ENCODE measurements around the gene COL5A1. TPM values are rescaled to one million over a fixed set of nuclear protein-coding genes. Genes with fewer than 3 reads are reported as not detected.

The COL5A1 gene
- total RNA-seq, 1 donor from 2014 or later, result 1,552 TPM

DNA sequence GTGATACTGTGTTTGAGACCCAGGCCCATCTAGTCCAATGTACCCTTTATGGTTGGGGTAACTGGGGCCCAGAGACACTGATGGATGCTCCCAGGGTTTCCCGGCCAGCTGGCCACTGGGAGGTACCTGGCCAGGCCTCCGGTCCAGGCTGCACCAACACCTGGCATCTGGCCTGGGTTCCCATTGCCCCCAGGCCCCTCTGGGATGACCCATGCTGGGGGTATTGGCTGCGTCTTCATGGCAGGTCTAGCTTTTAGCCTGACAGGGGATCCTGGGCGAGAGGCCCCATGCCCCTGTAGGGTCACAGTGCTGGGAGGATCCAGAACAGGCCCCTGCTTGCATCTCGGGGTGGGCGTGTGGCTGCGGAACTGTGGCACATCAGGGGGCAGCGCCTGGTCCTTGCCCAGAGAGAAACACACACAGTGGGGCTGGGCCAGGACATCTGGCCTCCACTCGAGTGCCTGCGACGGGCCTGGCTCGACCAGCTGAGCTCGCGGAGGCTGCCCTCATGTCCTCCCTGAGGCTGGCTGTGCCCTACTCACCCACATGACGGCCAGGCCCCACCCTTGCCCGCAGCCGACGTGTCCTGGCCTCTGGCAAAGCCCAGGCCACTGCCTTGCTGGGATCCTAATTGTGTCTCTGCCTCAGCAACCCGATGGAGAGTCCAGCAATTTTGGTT lies 21.5 kb upstream of the COL5A1 start:
- no peak overlapping the region for H3K27ac Mint-ChIP-seq (ENCODE audit: unreplicated experiment)
- no peaks in the 10 kb centered on the region for H3K36me3 Mint-ChIP-seq (ENCODE audit: unreplicated experiment)
- TF ChIP-seq, protein P1, sequence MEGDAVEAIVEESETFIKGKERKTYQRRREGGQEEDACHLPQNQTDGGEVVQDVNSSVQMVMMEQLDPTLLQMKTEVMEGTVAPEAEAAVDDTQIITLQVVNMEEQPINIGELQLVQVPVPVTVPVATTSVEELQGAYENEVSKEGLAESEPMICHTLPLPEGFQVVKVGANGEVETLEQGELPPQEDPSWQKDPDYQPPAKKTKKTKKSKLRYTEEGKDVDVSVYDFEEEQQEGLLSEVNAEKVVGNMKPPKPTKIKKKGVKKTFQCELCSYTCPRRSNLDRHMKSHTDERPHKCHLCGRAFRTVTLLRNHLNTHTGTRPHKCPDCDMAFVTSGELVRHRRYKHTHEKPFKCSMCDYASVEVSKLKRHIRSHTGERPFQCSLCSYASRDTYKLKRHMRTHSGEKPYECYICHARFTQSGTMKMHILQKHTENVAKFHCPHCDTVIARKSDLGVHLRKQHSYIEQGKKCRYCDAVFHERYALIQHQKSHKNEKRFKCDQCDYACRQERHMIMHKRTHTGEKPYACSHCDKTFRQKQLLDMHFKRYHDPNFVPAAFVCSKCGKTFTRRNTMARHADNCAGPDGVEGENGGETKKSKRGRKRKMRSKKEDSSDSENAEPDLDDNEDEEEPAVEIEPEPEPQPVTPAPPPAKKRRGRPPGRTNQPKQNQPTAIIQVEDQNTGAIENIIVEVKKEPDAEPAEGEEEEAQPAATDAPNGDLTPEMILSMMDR (IDR thresholded peaks at IDR 0.05), result no peak
- H3K4me3 Mint-ChIP-seq (ENCODE audit: unreplicated experiment), result no peak overlapping the region
- peaks cover 44% of the 10 kb centered on the region for H3K4me1 Mint-ChIP-seq (ENCODE audit: unreplicated experiment)
- H3K9me3 Mint-ChIP-seq (ENCODE audit: unreplicated experiment), result peaks cover 4% of the 10 kb centered on the region
- peak; percentile 79 for DNase-seq (ENCODE audit: extremely low spot score, unreplicated experiment)
- H3K27me3 Mint-ChIP-seq (ENCODE audit: unreplicated experiment), result no peaks in the 10 kb centered on the region

DNA sequence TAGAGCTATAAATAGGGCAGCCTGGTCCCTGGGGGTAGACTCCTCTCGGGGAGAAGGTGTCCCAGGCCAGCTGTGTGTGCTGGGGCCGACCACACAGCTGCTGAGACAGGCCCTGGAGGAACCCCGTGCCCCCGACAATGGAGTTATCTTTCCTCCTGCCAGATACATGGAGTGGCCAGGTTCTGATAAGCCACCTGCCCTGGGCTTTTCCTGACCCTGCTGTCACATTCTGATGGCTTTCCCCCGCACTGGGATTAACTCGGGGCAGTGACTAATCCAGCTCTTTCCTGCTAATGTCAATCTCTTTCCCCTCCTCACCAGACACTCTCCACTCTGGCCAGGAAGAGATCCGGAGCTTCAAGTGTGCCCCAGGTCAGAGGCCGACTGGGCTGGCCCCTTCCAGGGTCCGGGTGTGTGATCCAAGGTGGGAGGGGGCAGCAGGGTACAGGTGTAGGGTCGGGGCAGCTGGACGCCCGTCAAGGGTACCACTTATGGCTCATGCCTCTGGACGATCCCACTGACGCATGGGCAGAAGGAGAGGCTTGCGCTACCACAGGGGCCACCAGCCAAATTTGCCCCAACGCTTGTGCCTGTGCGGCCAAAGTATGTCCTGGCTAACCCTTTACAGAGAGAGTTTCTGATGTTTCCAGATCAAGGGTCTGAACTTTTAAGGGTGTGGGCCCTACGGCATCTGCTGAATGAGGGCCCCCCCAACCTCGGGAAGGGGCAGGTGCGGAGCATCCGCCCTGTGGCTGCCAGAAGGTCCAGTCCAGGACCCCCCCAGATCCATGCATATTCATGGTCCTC lies 20.6 kb upstream of the COL5A1 start:
- no peaks in the 10 kb centered on the region for H3K9me3 Mint-ChIP-seq (ENCODE audit: unreplicated experiment)
- no peak overlapping the region for H3K27ac Mint-ChIP-seq (ENCODE audit: unreplicated experiment)
- TF ChIP-seq, protein P1 (IDR thresholded peaks at IDR 0.05), result no peak
- H3K27me3 Mint-ChIP-seq (ENCODE audit: unreplicated experiment), result no peaks in the 10 kb centered on the region
- no peak overlapping the region for H3K4me3 Mint-ChIP-seq (ENCODE audit: unreplicated experiment)
- DNase-seq (ENCODE audit: extremely low spot score, unreplicated experiment), result peak; percentile 77
- peaks cover 53% of the 10 kb centered on the region for H3K4me1 Mint-ChIP-seq (ENCODE audit: unreplicated experiment)
- no peaks in the 10 kb centered on the region for H3K36me3 Mint-ChIP-seq (ENCODE audit: unreplicated experiment)

GRCh38 chr9:134621558-134622110 lies 20.0 kb upstream of the COL5A1 start:
- TF ChIP-seq, protein P1 (IDR thresholded peaks at IDR 0.05), result no peak
- Mint-ChIP-seq H3K4me3 (ENCODE audit: unreplicated experiment) (no peak overlapping the region), H3K9me3 (ENCODE audit: unreplicated experiment) (no peaks in the 10 kb centered on the region), H3K4me1 (ENCODE audit: unreplicated experiment) (peaks cover 59% of the 10 kb centered on the region), H3K36me3 (ENCODE audit: unreplicated experiment) (no peaks in the 10 kb centered on the region), H3K27ac (ENCODE audit: unreplicated experiment) (no peak overlapping the region), H3K27me3 (ENCODE audit: unreplicated experiment) (no peaks in the 10 kb centered on the region)
- no peak for DNase-seq (ENCODE audit: extremely low spot score, unreplicated experiment)

GRCh38 chr9:134622896-134623257 lies 18.7 kb upstream of the COL5A1 start:
- no peaks in the 10 kb centered on the region for H3K36me3 Mint-ChIP-seq (ENCODE audit: unreplicated experiment)
- no peak for DNase-seq (ENCODE audit: extremely low spot score, unreplicated experiment)
- H3K27ac Mint-ChIP-seq (ENCODE audit: unreplicated experiment), result peak overlapping the region; percentile 60
- H3K27me3 Mint-ChIP-seq (ENCODE audit: unreplicated experiment), result no peaks in the 10 kb centered on the region
- peaks cover 71% of the 10 kb centered on the region for H3K4me1 Mint-ChIP-seq (ENCODE audit: unreplicated experiment)
- TF ChIP-seq, protein P1 (IDR thresholded peaks at IDR 0.05), result no peak
- no peaks in the 10 kb centered on the region for H3K9me3 Mint-ChIP-seq (ENCODE audit: unreplicated experiment)
- no peak overlapping the region for H3K4me3 Mint-ChIP-seq (ENCODE audit: unreplicated experiment)

All from osteocyte (in vitro differentiated cells).